ENCODE measurements around the gene GADL1.

The GADL1 gene

GRCh38 chr3:30702828-30703397 is 191.5 kb downstream of the GADL1 start:
- Histone ChIP-seq H4K20me1 (ENCODE audit: control insufficient read depth, insufficient read depth, low read depth, low read length) (no peaks in the 10 kb centered on the region), H3F3A (ENCODE audit: control insufficient read depth, insufficient read depth) (no peaks in the 10 kb centered on the region), H3K27me3 (ENCODE audit: control insufficient read depth, low read length) (no peaks in the 10 kb centered on the region), H3K9me2 (replicated peaks; ENCODE audit: control insufficient read depth, low read length) (no peaks in the 10 kb centered on the region), H3K36me3 (ENCODE audit: control insufficient read depth, low read length) (no peaks in the 10 kb centered on the region), H3K79me2 (ENCODE audit: control insufficient read depth, low read length) (no peaks in the 10 kb centered on the region), H3K4me2 (ENCODE audit: low read length) (no peak overlapping the region), H3K9me3 (ENCODE audit: control insufficient read depth, insufficient read depth, low read length) (peaks cover 7% of the 10 kb centered on the region), H3K27ac (ENCODE audit: low read depth, low read length) (no peak overlapping the region), H3K4me3 (ENCODE audit: low read length) (no peak overlapping the region), H3K4me1 (ENCODE audit: control insufficient read depth, low read length) (no peaks in the 10 kb centered on the region)
- TF ChIP-seq EZH2phosphoT487 (IDR thresholded peaks at IDR 0.05; ENCODE audit: borderline replicate concordance, low read length): no peak

GRCh38 chr3:30702038-30702827 is 192.2 kb downstream of the GADL1 start:
- no peaks in the 10 kb centered on the region for H3K36me3 ChIP-seq (ENCODE audit: control insufficient read depth, low read length)
- H3K79me2 ChIP-seq (ENCODE audit: control insufficient read depth, low read length): no peaks in the 10 kb centered on the region
- H3K9me3 ChIP-seq (ENCODE audit: control insufficient read depth, insufficient read depth, low read length): peaks cover 7% of the 10 kb centered on the region
- no peaks in the 10 kb centered on the region for H3K27me3 ChIP-seq (ENCODE audit: control insufficient read depth, low read length)
- H3F3A ChIP-seq (ENCODE audit: control insufficient read depth, insufficient read depth): no peaks in the 10 kb centered on the region
- H3K9me2 ChIP-seq (replicated peaks; ENCODE audit: control insufficient read depth, low read length): no peaks in the 10 kb centered on the region
- H3K4me1 ChIP-seq (ENCODE audit: control insufficient read depth, low read length): no peaks in the 10 kb centered on the region; the same call in none of the 2 replicates
- no peak overlapping the region for H3K4me3 ChIP-seq (ENCODE audit: low read length)
- H4K20me1 ChIP-seq (ENCODE audit: control insufficient read depth, insufficient read depth, low read depth, low read length): no peaks in the 10 kb centered on the region
- no peak overlapping the region for H3K4me2 ChIP-seq (ENCODE audit: low read length)
- TF ChIP-seq EZH2phosphoT487 (IDR thresholded peaks at IDR 0.05; ENCODE audit: borderline replicate concordance, low read length) (no peak), CTCF (IDR thresholded peaks at IDR 0.05; ENCODE audit: low read depth, low read length, poor library complexity, severe bottlenecking) (no peak)
- no peak overlapping the region for H3K27ac ChIP-seq (ENCODE audit: low read depth, low read length)

GRCh38 chr3:30700702-30701321 is 193.6 kb downstream of the GADL1 start:
- no peaks in the 10 kb centered on the region for H3K36me3 ChIP-seq (ENCODE audit: control insufficient read depth, low read length)
- H3F3A ChIP-seq (ENCODE audit: control insufficient read depth, insufficient read depth): no peaks in the 10 kb centered on the region
- no peak overlapping the region for H3K4me2 ChIP-seq (ENCODE audit: low read length)
- H3K9me3 ChIP-seq (ENCODE audit: control insufficient read depth, insufficient read depth, low read length): peaks cover 7% of the 10 kb centered on the region
- no peaks in the 10 kb centered on the region for H4K20me1 ChIP-seq (ENCODE audit: control insufficient read depth, insufficient read depth, low read depth, low read length)
- no peak overlapping the region for H3K4me3 ChIP-seq (ENCODE audit: low read length)
- H3K9me2 ChIP-seq (replicated peaks; ENCODE audit: control insufficient read depth, low read length): no peaks in the 10 kb centered on the region
- TF ChIP-seq EZH2phosphoT487 (IDR thresholded peaks at IDR 0.05; ENCODE audit: borderline replicate concordance, low read length) (no peak), CTCF (IDR thresholded peaks at IDR 0.05; ENCODE audit: low read depth, low read length, poor library complexity, severe bottlenecking) (no peak)
- H3K27ac ChIP-seq (ENCODE audit: low read depth, low read length): no peak overlapping the region
- no peaks in the 10 kb centered on the region for H3K79me2 ChIP-seq (ENCODE audit: control insufficient read depth, low read length)
- no peaks in the 10 kb centered on the region for H3K27me3 ChIP-seq (ENCODE audit: control insufficient read depth, low read length)
- H3K4me1 ChIP-seq (ENCODE audit: control insufficient read depth, low read length): peaks cover 14% of the 10 kb centered on the region

GRCh38 chr3:30699927-30700326 is 194.5 kb downstream of the GADL1 start:
- no peak for TF ChIP-seq CTCF (IDR thresholded peaks at IDR 0.05; ENCODE audit: low read depth, low read length, poor library complexity, severe bottlenecking)
- TF ChIP-seq EZH2phosphoT487 (IDR thresholded peaks at IDR 0.05; ENCODE audit: borderline replicate concordance, low read length): no peak
- no peak overlapping the region for H3K27ac ChIP-seq (ENCODE audit: low read depth, low read length)

More at GRCh38 chr3:30699927-30700326, 194.5 kb downstream of the GADL1 start:
- no peaks in the 10 kb centered on the region for H4K20me1 ChIP-seq (ENCODE audit: control insufficient read depth, insufficient read depth, low read depth, low read length)
- no peak overlapping the region for H3K4me3 ChIP-seq (ENCODE audit: low read length)
- H3K27me3 ChIP-seq (ENCODE audit: control insufficient read depth, low read length): no peaks in the 10 kb centered on the region
- H3K79me2 ChIP-seq (ENCODE audit: control insufficient read depth, low read length): no peaks in the 10 kb centered on the region
- H3F3A ChIP-seq (ENCODE audit: control insufficient read depth, insufficient read depth): no peaks in the 10 kb centered on the region
- H3K4me2 ChIP-seq (ENCODE audit: low read length): no peak overlapping the region
- H3K9me2 ChIP-seq (replicated peaks; ENCODE audit: control insufficient read depth, low read length): no peaks in the 10 kb centered on the region
- peaks cover 7% of the 10 kb centered on the region for H3K9me3 ChIP-seq (ENCODE audit: control insufficient read depth, insufficient read depth, low read length)
- peaks cover 14% of the 10 kb centered on the region for H3K4me1 ChIP-seq (ENCODE audit: control insufficient read depth, low read length)
- H3K36me3 ChIP-seq (ENCODE audit: control insufficient read depth, low read length): no peaks in the 10 kb centered on the region

Measured in DOHH2 (cell line).